Measurements from ENCODE around the gene POLR2H. TPM values are rescaled to one million over a fixed set of nuclear protein-coding genes. Genes with fewer than 3 reads are reported as not detected.

The POLR2H gene
- total and polyA plus RNA-seq, 8 donors = 14.0 to 273 (median 110) TPM

DNA sequence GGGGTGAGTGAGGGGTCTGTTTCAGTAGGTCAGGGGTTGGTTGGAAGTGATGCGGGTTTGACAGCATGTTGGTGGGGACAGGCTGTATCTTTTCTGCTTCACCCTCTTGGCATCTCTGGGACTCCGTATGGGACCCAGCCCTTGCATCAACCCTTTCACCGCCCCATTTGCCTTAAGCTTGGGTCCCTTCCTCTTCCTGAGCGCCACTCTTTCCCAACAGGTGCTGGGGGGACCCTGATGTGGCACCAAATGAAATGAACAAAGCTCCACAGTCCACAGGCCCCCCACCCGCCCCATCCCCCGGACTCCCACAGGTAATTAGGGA lies 46.0 kb upstream of the POLR2H start:
- intact Hi-C loops (cut with DNase I; ENCODE audit: low total_unique reads) = no loop called here
- Histone ChIP-seq H3K9me3 (no peaks in the 10 kb centered on the region), H3K4me3 (peak overlapping the region; percentile 61 to 79 (median 73)), H3K4me1 (peaks cover 46 to 58% (median 52%) of the 10 kb centered on the region in 4 donors), H3K27ac (peak overlapping the region; percentile 95 to 99 (median 98)), H3K36me3 (peaks cover 8 to 46% (median 23%) of the 10 kb centered on the region in 4 donors), H3K27me3 (no peaks in the 10 kb centered on the region)
- TF ChIP-seq POLR2A (IDR thresholded peaks at IDR 0.05) = no peak
- DNase-seq = no peak
- 1 to 6% (median 5%) methylated on average over 4 to 6 of the region's 6 CpGs for WGBS, 5 donors

DNA sequence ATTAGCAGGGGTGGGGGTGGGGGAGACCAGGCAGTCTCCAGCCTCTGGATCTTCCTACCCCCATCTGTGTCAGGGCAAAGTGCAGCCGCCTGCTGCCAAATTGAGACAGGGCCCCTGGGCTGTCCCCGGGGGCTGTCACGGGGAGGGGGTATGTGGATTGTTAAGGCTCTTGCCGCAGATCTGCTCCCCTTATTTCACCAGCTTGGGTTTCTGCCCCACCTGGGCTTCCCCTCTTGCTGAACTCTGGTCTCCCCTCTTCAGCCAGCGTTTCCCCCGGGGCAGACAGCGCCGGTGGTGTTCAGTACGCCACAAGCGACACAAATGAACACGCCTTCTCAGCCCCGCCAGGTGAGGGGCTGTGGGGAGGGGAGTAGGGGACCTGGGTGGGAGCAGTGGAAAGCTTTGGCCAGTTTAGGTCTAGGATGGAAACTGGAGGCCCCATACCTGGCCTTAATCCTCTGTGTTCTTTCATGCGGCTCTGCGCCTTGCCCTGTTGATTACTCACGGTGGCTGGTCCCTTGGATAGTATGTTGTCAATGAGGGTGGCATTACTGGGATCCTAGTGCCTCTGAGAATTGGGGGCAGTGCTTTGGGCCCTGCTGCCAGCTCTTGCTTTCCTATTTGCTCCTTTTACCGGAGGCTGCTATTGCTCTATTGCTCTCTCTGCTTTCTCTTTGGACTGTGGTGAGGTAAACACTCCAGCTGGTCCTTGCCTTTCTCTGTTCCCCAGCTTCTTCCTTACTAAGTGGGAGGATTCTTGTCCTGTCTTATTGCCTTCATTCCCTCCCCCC lies 45.4 kb upstream of the POLR2H start:
- peak in 1 of 2 donors; percentile 29 for DNase-seq
- Histone ChIP-seq H3K9me3 (no peaks in the 10 kb centered on the region), H3K4me3 (peak overlapping the region; percentile 61 to 79 (median 73)), H3K36me3 (peaks cover 13 to 51% (median 29%) of the 10 kb centered on the region in 4 donors), H3K4me1 (peaks cover 50 to 63% (median 56%) of the 10 kb centered on the region in 4 donors), H3K27ac (peak overlapping the region; percentile 95 to 99 (median 98)), H3K27me3 (no peaks in the 10 kb centered on the region)
- WGBS, 5 donors = 9 to 20% (median 13%) methylated on average over 14 to 16 of the region's 16 CpGs
- TF ChIP-seq POLR2AphosphoS5 (IDR thresholded peaks at IDR 0.05) (no peak), POLR2A (IDR thresholded peaks at IDR 0.05) (no peak), EP300 (IDR thresholded peaks at IDR 0.05) (no peak)
- TF ChIP-seq, protein P1, sequence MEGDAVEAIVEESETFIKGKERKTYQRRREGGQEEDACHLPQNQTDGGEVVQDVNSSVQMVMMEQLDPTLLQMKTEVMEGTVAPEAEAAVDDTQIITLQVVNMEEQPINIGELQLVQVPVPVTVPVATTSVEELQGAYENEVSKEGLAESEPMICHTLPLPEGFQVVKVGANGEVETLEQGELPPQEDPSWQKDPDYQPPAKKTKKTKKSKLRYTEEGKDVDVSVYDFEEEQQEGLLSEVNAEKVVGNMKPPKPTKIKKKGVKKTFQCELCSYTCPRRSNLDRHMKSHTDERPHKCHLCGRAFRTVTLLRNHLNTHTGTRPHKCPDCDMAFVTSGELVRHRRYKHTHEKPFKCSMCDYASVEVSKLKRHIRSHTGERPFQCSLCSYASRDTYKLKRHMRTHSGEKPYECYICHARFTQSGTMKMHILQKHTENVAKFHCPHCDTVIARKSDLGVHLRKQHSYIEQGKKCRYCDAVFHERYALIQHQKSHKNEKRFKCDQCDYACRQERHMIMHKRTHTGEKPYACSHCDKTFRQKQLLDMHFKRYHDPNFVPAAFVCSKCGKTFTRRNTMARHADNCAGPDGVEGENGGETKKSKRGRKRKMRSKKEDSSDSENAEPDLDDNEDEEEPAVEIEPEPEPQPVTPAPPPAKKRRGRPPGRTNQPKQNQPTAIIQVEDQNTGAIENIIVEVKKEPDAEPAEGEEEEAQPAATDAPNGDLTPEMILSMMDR (IDR thresholded peaks at IDR 0.05) = no peak
- intact Hi-C loops (cut with DNase I; ENCODE audit: low total_unique reads) = no loop called here

DNA sequence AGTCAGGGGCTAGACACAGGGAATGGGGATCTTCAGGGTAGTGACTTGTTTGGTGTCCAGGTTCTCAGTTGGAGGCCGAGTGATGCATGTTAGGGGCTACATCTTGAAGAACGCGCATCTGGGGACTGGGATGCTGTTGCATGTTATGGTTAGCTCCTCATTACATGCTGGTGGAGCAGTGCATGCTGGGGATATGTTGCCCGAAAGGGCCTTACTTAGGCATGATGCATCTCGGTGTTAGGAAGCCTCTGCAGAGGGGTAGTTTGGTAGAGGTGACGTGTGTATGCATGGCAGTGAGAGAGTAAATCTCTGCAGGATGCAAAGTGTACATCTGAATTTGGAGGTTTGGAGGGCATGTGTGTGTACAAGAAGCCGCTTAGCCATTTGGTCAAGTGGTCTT lies 44.7 kb upstream of the POLR2H start:
- peaks cover 55 to 71% (median 62%) of the 10 kb centered on the region in 4 donors for H3K4me1 ChIP-seq
- intact Hi-C loops (cut with DNase I; ENCODE audit: low total_unique reads) = no loop called here
- DNase-seq = no peak
- peak overlapping the region; percentile 61 to 79 (median 73) for H3K4me3 ChIP-seq
- H3K27me3 ChIP-seq = no peaks in the 10 kb centered on the region
- peaks cover 21 to 58% (median 36%) of the 10 kb centered on the region in 4 donors for H3K36me3 ChIP-seq
- peak overlapping the region in 4 of 5 donors; percentile 95 to 99 (median 98) for H3K27ac ChIP-seq
- no peak for TF ChIP-seq POLR2A (IDR thresholded peaks at IDR 0.05)
- TF ChIP-seq, protein P1 (IDR thresholded peaks at IDR 0.05) = no peak
- no peak for TF ChIP-seq EP300 (IDR thresholded peaks at IDR 0.05)
- TF ChIP-seq POLR2AphosphoS5 (IDR thresholded peaks at IDR 0.05) = no peak
- 54 to 77% (median 62%) methylated on average over 7 of the region's 7 CpGs for WGBS, 5 donors
- no peaks in the 10 kb centered on the region for H3K9me3 ChIP-seq

DNA sequence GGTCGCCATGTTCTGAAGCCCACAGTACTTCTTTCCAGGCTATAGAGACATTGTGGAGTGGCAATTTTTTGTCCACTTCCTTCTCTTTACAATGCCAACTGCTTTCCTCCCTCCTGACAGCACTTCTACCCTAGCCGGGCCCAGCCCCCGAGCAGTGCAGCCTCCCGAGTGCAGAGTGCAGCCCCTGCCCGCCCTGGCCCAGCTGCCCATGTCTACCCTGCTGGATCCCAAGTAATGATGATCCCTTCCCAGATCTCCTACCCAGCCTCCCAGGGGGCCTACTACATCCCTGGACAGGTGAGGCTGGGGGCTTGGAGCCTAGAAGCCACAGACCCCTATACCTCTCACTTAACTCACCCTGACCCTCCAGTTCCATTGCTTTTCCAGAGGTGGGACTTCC lies 44.3 kb upstream of the POLR2H start:
- intact Hi-C loops (cut with DNase I; ENCODE audit: low total_unique reads) = no loop called here

More for the DNA sequence above, 44.3 kb upstream of the POLR2H start:
- Histone ChIP-seq H3K27ac (peak overlapping the region in 4 of 5 donors; percentile 62 to 99 (median 94)), H3K9me3 (no peaks in the 10 kb centered on the region), H3K36me3 (peaks cover 25 to 62% (median 40%) of the 10 kb centered on the region in 4 donors), H3K4me1 (peaks cover 57 to 75% (median 65%) of the 10 kb centered on the region in 4 donors), H3K4me3 (peak overlapping the region; percentile 61 to 79 (median 73)), H3K27me3 (no peaks in the 10 kb centered on the region)
- TF ChIP-seq POLR2AphosphoS5 (IDR thresholded peaks at IDR 0.05) = no peak
- TF ChIP-seq EP300 (IDR thresholded peaks at IDR 0.05) = no peak
- no peak for TF ChIP-seq POLR2A (IDR thresholded peaks at IDR 0.05)
- TF ChIP-seq, protein P1 (IDR thresholded peaks at IDR 0.05) = no peak
- WGBS, 5 donors = 31 to 56% (median 38%) methylated on average over 5 of the region's 5 CpGs
- DNase-seq = no peak
